ENCODE results near the gene RIPPLY1.

The RIPPLY1 gene

DNA sequence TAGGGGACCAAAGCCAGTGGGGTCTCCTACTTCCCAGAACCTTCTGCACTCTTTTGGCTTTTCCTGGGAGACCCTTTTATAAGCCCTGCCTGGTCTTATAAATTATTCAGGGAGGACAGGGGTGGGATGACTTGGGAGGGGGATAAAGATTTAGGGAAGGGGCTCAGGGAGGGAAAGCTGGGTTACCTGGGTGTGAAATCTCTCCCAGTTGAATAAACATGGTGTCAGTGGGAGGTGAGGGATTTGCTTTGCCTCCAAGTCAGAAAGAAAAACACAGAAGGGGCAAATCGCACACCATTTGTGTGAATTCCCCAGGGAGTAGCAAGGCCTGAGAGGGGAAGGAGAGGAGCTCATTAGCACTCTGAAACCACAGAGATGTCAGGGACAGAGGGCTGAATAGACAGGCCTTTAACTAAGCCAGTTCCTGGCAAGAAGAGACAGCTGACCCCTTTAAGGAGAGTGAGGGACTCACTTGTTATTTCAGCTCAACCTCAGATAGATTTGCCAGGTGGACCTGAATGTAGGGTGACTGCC lies at the start of gene RIPPLY1:
Gene RIPPLY1, minus strand, starts transcription at position 51 of the 534 bp plus-strand sequence. CDS start 54 bp downstream, outside the sequence.
- DNase-seq: no peak

GRCh38 chrX:106952538-106952937 lies 49.4 kb upstream of the RIPPLY1 start:
- no peak for DNase-seq

DNA sequence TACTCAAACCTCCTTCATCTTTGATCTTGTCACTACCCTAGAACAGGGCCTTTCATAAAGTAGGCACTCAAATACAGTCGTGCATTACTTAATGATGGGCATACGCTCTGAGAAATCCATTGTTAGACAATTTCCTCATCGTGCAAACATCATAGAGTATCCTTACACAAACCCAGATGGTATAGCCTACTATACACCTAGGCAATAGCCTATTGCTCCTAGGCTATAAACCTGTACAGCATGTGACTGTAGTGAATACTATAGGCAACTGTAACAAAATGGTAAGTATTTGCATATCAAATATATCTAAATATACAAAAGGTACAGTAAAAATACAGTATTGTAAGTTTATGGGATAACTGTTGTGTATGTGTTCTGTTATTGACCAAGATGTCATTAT lies 48.9 kb upstream of the RIPPLY1 start:
- DNase-seq: no peak

- DNase-seq: no peak
These were observed 48.1 kb upstream of the RIPPLY1 start for GRCh38 chrX:106951230-106951629.

DNA sequence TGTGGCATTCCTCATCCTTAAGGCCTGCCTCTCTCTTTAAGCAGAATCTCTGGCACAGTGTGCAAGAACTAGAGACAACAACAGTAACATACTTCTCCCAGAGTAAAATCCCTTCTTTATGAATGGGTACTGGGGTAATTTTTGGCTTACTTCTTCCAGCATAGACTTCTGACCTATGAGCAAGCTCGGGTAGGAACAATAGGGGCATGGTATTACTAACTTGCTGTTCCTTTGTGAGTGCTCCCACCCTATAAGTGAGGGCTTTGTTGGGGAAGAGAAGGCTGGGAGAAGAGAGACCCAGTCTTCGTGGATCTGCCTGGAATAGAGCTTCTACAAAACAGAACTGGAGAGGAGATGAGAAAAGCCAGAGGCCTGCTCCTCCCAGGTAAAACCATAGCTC lies 47.2 kb upstream of the RIPPLY1 start:
- DNase-seq: no peak

GRCh38 chrX:106949366-106949765 lies 46.2 kb upstream of the RIPPLY1 start:
- DNase-seq: no peak

DNA sequence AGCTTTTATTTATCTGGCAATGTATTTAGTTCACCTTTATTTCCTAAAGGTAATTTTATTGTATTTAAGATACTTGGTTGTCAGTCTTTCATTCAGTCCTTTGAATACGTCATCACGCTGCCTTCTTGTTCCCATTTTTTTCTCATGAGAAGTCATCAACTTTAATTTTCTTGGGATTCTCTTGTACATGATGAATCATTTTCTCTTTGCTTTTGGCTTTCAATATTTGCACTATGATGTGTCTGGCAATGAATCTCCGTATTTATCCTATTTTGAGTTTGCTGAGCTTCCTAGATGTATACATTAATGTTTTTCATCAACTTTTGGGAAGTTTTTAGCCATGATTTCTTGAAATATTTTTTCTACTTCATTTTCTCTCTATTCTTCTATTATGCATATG lies 45.5 kb upstream of the RIPPLY1 start:
- no peak for DNase-seq

GRCh38 chrX:106946464-106946863 lies 43.3 kb upstream of the RIPPLY1 start:
- DNase-seq: no peak

DNA sequence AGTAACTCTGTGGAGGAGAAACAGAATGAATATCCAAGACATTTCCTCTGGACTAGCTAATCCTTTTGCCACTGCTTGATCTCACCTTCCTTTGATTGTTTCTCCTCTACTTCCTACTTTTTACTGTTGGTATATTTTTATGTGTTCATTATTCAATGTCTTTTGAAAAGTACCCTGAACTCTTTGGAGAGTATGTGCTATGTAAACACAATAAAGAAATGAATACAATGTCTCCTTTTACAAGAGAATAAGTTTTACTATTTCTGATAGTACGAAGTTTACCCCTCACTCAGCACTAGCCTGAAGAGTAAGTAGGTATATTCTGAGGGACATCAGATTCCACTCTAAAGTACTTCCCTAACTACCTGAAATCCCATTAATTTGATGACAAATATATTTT lies 36.9 kb upstream of the RIPPLY1 start:
- no peak for DNase-seq

GRCh38 chrX:106939566-106939965 lies 36.4 kb upstream of the RIPPLY1 start:
- no peak for DNase-seq

- no peak for DNase-seq
These were observed 33.1 kb upstream of the RIPPLY1 start for GRCh38 chrX:106936246-106936645.

DNA sequence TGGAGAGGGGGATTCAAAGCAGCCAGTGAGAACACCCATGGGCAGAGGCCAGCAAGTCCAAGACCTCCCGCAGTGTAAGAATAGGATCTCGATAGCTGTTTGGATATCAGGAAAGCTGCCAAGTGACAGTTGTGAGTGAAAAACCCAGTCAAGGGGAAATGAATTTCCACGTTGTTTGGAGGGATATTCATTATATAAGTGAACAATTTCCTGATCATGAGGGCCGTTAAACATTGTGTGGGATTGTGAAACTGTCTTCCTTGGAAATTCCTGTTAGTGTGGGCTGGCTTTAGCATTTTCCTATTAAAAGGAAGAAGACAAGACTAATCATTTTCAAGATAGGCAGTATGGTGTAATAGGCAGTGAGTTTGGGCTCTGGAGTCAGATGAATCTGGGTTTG lies 32.0 kb upstream of the RIPPLY1 start:
- no peak for DNase-seq

GRCh38 chrX:106933538-106933961 lies 30.4 kb upstream of the RIPPLY1 start:
- no peak for DNase-seq

GRCh38 chrX:106932960-106933537 lies 29.9 kb upstream of the RIPPLY1 start:
- no peak for DNase-seq

GRCh38 chrX:106932492-106932923 lies 29.4 kb upstream of the RIPPLY1 start:
- no peak for DNase-seq

GRCh38 chrX:106931831-106932491 lies 28.8 kb upstream of the RIPPLY1 start:
- DNase-seq: no peak

GRCh38 chrX:106928227-106928626 lies 25.1 kb upstream of the RIPPLY1 start:
- no peak for DNase-seq

- no peak for DNase-seq
These were observed 24.6 kb upstream of the RIPPLY1 start for GRCh38 chrX:106927700-106928099.

- no peak for DNase-seq
These were observed 23.9 kb upstream of the RIPPLY1 start for GRCh38 chrX:106927023-106927422.

GRCh38 chrX:106921637-106922036 lies 18.5 kb upstream of the RIPPLY1 start:
- DNase-seq: no peak

DNA sequence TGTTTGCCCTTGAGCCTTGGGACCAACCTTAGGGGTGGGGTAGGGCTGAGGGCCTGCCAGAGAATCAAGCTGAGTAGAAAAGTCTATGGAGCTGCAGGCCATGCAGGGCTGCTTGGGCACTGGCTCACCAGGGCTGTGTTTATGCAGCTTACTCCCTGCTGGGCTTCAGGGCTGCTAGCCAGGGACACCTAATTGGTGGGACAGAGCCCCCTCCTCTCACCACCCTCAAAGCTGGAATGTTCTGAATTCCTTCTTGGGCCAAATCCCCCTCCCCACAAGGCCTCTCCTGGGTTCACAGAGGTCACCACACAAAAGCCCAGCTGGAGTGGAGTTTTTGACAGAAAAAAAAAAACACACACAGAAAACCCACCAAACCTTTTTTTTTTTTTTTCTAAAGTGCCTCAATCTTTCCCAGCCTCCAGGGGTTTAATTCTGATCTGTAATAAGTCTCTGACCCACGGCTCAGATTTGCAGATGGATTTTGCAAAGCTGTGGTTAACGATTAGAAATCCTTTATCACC lies 16.9 kb upstream of the RIPPLY1 start, which contains the start of gene CLDN2:
Gene CLDN2, plus strand, starts transcription at position 471 of the 521 bp plus-strand sequence. CDS start 7,827 bp downstream, outside the sequence.
- no peak for DNase-seq

DNA sequence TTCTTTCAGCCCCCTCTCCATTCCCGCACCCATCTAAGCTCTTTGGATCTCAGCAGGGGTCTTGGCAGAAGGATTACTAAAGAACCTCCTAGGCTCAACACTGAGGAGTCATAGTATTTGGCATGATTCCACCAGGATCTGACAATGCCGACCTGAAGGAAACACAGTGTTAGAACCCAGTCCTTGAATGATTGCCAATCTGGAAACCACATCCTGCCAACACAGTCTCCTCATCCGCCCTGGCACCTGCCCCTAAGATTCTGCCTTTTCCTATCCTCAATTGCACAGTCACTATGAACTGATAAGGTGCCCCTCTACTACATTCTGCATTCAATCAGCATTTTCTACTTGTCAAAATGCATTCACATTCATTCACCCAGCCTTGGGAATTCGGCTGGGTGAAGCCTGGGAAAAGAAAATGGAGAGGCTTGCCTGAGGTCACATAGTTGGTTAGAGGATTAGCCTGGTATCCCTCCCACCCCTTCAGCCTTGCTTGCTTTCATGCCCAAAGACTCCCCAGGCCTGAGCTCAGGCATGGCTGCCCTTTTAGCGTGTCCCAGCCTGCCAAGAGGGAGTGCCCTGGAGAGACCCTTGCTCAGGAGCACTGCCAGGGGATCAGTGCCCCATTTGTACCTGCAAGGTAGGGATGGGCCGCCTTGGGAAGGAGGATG lies 14.8 kb upstream of the RIPPLY1 start:
- DNase-seq: no peak

GRCh38 chrX:106912864-106913263 lies 9.7 kb upstream of the RIPPLY1 start:
- no peak for DNase-seq

GRCh38 chrX:106906361-106906760 lies 3.2 kb upstream of the RIPPLY1 start:
- no peak for DNase-seq

Data from hippocampal formation (tissue), 2 donors.